HG03045 (cell line): Measurements from ENCODE around the gene RFC2.
A peak's percentile ranks its signal among the peaks of the same experiment; 100 is the strongest.
"Not testable (repeated sequence)": the region's sequence is repeated elsewhere in the genome, so short reads cannot be mapped to it uniquely, and the experiment has no call there.

Experiments used
- ATAC-seq: cut with Tn5 transposase; IDR thresholded peaks from one replicate; pipeline ENCODE4 v1.9.1; 2021; ENCODE audit warnings: mild to moderate bottlenecking, moderate library complexity; ENCODE audit not compliant: unreplicated experiment

The RFC2 gene

DNA sequence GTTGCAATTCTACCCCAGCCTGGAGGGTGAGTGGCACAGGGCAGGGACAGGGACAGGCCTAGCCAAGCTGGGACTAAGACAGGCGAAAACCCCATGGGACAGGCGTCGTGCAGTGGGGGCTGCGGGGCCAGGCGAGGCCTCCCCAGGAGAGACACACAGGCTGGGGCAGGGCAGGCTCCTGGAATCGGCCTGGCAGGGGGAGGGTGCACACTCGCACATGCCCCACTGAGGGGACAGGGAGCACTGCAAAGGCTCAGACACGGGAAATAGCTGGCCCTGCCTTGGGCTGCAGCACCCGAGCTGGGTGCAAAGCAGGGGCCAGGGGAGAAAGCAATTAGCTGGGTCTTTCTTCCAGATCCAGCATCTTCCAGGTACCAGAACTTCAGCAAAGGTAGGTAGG lies 34.0 kb downstream of the RFC2 start:
- no peak for ATAC-seq

DNA sequence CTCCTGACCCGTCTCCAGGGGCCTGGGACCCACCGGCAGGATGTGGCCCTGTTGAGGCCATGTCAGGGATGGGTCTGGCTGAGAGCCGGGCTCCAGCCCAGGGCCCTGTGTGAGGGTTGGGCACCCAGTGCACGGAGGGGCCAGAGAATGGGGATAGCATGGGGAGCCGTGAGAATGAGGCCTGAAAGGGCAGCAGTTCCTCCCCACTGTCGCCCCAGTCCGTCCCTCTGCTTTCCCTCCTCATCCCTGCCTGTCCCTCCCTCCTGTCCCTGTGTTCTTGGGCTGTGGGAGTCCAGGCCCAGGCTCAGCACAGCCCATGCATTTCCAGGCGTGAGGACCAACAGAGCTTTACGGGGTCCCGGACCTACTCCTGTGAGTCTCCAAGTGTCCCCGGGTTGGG lies 34.8 kb downstream of the RFC2 start:
- ATAC-seq = no peak

DNA sequence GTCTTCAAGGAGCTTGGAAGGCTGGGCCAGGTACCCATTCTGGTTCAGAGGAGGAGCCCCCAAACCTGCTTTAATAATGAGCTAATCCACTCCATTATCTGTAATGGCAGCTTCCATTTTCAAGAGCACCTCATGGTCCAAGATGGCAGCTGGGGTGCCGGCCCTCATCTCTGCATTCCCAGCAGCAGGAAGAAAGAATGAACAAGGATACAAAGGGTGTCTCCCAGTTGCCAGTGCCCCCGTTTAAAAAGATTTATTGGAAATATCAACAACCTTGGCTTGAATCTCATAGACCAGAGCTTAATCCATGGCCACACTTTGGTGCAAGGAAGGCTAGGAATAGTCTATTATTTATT lies 35.9 kb downstream of the RFC2 start:
- no peak for ATAC-seq

DNA sequence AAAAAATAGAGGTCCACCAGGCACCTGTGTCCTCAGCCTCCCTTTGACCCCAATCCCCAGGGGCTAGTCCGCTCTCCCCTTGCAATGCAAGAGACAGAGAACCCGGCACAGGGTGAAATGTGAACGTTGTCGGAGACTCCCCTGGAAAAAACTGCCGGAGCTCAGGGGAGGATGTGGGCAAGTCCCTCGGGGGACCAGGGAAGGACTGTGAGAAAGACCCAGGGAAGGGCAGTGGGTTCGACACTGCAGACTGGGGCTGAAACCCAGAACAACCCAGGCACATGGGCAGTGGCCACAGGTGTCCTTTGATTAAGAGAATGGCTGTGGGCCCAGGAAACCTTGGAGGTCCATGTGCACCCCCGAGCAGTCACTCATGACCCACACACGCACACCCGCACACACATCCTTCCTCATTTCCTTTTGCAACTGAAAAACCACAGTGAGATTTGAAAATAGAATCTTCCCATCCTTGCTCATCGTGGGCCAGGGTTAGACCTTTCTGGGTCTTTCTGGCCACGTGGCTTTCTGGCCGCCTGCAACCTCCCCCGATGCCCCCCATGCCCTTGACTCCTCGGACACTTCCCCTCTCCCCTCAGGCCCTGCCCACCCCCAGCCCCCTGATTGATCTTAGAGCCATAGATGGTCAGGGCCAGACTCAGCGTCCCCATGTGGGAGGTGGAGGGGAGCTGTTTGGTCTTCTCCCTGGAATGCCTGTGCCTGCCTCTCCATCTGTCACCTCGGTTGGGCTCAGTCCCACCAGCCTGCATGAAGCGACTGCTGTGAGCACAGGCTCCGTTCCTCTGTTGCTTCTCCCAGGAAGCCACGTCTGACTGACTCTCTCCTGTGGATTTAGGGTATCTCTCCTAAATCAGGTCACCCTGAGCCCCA lies 36.5 kb downstream of the RFC2 start:
- no peak for ATAC-seq

DNA sequence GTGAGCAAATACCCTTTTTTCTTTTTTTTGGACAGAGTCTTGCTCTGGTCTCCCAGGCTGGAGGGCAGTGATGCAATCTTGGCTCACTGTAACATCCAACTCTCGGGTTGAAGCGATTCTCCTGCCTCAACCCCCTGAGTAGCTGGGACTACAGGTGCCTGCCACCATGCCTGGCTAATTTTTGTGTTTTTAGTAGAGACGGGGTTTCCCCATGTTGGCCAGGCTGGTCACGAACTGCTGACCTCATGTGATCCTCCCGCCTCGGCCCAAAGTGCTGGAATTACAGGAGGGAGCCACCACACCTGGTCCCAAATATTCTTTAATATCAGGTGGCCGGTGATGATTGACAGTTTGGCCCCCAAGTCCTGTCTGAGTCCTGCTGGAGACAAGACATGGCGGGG lies 37.8 kb downstream of the RFC2 start:
- no peak for ATAC-seq

DNA sequence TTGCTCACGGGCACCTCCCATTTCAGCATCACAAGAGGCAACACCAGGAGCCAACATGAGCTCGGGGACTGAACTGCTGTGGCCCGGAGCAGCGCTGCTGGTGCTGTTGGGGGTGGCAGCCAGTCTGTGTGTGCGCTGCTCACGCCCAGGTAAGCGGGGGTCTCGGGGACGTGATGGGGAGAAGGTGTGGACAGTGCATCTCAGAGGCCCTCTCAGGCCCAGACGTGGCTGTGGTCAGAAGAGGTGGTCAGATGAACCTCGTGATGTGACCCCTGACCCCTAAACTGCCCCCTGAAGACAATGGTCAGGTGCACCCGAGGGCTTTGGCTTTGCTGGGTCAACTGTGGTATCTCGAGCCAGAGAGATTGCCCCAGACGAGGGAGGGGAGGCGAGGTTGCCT lies 38.3 kb downstream of the RFC2 start:
- no peak for ATAC-seq

DNA sequence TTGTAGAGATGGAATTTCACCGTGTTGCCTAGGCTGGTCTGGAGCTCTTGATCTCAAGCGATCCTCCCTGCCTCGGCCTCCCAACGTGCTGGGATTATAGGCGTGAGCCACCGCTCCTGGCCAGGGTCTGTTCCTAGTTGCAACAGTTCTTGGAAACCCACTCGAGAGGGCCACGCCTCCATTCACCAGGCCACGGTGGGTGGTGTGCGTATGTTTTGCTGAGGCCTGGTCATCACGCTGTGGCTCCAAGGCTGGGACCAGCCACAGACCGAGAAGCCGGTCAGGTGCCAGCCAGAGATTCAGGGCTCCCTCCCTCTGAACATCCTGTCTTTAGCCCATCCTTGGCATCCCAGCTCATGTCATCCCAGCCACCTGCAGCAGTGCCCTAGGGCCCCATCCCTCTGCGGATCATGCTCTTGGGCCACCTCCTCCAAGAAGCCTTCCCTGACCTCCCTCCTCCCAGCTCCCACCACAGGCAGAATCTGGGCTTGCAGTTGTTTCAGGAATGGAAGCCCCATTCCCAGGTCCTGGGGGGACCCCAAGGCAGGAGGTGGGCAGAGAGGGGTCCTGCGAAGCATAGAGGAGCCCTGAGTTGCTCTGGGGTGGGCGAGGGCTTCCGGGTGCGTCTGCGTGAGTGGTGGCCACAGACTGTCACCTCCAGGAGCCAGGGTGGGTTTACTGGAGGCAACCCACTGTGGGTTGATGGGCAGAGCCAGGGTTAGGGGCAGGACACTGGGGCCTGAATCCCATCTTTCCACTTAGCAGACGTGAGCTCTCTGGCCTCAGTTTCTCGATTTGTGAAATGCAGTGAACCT lies 39.2 kb downstream of the RFC2 start:
- ATAC-seq = no peak

DNA sequence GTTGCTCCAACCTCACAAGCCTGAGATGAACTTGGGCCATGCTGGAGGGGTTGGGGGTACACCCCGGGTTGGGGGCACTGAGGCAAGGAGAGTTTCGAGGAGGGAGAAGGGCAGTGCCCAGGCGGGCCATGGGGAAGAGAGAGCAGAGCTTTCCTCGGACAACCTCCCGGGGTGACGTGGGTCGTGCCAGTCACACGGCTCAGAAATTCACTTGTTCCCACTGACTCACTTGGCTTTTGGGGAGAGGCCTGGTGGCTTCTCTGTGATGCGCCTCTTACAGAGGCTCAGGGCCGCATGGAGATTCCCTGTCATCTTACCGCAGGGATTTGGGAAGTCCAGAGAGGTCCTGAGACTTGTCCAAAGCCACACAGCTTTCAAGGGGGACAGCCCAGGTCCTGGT lies 41.5 kb downstream of the RFC2 start:
- no peak for ATAC-seq

DNA sequence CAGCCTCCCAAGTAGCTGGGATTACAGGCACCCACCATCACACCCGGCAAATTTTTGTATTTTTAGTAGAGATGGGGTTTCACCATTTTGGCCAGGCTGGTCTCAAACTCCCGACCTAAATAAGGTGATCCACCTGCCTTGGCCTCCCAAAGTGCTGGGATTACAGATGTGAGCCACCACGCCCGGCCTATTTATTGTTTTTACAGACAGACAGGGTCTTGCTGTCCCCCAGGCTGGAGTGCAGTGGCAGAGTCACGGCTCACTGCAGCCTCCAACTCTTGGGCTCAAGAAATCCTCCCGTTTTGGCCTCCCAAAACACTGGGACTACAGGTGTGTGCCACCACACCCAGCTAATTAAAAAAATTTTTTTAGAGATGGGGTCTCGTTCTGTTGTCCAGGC lies 46.0 kb downstream of the RFC2 start:
- not testable (repeated sequence) for ATAC-seq

DNA sequence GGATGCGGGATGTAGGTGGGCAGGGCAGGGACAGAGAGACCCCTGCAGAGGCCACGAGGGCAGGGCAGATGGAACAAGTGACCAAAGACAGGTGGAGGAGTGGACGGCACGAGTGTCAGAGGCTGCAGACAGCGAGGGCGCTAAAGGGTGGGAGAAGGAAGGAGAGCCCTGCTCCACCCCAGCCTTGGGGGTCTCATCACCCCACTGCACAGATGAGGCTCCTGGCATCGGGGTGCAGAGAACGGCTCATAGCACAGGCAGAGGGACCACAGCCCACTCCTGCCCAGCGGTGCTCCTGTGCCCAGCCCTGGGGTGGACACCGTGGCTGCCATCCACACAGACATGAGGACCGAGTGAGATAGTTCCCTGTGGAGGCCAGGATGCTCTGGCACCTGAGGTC lies 46.6 kb downstream of the RFC2 start:
- ATAC-seq = no peak

DNA sequence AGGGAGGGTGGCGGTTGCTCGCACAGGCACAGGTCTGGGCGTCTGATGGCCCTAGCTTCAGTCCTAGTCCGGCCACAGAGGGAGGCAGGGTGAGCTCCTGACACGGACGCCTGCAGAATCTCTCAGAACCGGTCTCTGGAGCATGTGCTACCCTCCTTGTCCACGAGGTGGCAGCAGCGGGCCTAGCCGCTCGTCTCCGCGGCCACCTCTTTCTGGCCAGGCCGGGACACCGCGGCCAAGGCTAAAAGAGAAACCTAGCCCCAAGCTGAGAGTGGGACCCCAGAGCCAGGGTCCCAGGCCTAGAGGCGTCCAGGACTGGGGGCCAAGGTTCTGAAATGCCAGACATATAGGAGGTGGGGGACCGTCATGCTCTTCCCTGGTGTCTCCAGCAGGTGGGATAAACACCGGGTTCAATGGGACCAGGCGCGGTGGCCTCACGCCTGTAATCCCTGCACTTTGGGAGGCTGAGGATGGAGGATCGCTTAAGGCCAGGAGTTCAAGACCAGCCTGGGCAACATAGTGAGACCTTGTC lies 47.5 kb downstream of the RFC2 start:
- peak; percentile 44 for ATAC-seq

DNA sequence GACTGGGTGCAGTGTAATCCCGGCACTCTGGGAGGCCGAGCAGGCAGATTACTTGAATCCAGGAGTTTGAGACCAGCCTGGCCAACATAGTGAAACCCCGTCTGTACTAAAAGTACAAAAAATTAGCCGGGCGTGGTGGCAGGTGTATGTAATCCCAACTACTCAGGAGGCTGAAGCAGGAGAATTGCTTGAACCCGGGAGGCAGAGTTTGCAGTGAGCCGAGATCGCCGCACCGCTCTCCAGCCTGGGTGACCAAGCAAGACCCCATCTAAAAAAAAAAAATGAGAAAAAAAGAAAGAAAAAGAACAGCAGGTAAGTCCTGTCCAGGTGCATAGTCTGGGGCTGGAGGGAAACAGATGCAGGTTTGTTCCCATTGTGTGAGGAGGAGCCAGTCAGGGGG lies 48.1 kb downstream of the RFC2 start:
- ATAC-seq = not testable (repeated sequence)

DNA sequence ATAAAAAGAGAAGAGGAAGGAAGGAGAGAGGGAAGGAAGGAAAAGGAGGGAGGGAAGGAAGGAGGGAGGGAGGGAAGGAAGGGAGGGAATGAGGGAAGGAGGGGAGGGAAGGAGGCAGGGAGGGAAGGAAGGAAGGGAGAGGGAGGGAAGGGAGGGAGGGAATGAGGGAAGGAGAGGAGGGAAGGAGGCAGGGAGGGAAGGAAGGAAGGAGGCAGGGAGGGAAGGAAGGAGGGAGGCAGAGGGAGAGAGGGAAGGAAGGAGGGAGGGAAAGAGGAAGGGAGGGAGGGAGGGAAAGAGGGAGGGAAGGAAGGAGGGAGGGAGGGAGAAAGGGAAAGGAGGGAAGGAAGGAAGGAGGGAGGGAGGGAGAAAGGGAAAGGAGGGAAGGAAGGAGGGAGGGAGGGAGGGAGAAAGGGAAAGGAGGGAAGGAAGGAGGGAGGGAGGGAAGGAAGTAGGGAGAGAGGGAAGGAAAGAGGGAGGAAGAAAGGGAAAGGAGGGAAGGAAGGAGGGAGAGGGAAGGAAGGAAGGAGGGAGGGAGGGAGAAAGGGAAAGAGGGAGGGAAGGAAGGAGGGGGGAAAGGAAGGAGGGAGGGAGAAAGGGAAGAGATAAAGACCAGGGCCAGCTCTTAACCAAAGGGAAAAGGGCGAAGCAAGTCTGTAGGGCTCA lies 50.1 kb downstream of the RFC2 start:
- ATAC-seq = no peak

DNA sequence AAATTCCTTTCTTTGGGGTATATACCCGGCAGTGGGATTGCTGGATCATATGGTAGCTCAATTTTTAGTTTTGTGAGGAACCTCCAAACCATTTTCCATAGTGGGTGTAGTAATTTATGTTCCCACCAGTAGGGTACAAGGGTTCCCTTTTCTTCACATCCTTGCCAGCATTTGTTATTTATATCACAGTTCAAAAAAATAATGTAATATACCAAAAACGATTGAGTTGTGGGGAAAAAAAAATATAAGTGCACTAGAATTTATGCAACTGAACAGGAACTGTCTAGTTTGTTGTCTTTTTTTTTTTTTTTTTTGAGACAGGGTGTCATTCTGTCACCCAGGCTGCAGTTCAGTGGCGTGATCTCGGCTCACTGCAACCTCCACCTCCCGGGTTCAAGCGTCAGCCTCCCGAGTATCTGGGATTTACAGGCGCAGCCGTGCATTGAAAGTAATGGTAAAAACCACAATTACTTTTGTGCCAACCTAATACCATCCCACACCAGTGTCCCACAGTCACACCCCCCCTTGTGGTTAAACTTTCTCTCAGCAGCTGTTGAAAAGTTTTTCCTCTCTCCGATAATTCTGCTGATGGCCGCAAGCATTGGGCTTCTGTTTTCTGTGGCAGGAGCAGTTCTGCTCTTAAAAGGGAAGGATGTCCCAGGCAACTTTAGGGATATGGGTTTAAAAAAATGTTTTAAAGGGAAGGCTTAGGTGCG lies 51.2 kb downstream of the RFC2 start:
- ATAC-seq = no peak

DNA sequence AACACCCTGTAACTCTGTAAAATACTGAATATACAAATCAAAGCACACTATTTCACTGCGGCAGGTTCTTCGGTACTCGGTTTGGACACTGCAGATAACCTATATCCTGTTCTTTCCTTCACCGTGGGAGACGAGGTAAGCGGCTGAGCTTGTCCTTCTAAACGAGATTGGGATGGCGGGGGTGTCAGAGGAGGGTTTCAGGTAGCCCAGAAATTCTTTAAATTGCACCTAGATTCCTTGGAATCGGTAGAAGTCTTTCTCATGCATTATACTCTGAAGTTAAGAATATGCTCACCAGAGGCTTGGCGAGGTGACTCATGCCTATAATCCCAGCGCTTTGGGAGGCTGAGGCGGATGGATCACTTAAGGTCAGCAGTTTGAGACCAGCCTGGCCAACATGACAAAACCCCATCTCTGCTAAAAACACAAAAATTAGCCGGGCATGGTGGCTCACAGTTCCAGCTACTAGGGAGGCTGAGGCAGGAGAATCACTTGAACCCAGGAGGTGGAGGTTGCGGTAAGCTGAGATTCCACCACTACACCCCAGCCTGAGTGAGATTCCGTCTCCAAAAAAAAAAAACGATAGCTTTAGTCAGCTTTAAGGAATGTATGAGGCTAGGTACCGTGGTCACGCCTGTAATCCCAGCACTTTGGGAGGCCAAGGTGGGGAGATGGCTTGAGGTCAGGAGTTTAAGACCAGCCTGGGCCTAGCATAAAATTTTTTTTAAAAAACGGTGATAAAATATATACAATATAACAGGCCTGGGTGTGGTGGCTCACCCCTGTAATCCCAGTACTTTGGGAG lies 54.4 kb downstream of the RFC2 start:
- ATAC-seq = no peak

DNA sequence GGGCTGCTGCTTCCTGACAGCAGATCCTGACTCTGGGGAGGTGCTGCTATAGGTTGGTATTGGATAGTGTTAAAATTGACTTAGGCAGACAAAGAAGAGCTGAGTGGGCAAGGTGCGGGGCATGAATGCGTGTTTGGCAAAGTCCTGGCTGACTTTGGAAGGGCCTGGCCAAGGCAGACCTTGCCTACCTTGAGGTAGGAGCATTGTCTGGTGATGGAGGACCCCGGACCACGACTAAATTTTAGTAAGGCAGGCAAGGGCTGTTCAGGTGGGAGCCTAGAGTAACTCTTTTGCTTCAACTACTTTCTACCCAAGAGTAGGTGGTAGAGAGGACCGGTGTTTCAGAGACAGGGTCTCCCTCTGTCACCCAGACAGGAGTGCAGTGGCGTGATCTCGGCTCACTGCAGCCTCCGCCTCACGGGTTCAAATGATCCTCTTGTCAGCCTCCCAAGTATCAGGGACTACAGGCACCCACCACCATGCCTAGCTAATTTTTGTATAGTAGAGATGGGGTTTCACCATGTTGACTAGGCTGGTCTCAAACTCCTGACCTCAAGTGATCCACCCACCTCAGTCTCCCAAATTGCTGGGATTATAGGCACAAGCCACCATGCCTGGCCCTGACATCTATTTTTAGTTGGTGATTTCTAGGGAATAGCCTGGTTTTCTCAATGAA lies 56.6 kb downstream of the RFC2 start:
- ATAC-seq = no peak

DNA sequence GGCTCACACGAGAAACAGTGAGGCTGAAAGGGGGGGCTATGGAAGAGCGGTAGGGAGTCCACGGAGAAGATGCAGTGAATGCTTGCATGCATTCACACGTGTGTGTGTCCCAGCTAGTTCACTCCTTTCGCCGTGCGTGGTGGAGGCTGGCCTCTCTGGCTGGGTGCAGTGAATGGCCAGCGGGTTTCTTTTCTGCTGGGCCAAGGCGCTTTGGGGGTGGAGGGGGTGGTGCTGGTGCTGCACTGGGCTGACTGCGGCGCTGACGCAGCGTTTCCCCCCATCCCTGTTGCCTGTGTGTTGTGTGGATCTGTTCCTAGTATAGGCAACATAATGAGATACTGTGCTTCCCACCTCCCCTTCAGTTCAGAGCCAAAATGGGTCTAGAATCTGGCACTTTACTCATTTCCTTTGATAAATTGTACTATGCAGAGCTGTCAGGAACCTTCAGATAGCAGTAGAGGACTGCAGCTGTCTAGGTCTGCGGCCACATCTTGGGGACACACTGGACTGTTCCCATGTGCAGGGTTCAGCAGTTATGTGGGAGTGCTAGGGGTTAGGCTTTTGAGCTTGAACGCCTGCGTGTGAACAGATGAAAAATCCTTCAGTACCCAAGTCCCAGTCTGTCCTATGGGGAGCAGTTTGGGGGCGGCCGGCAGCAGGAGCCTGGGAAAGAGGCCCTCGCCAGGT lies 58.1 kb downstream of the RFC2 start:
- ATAC-seq = not testable (repeated sequence)

DNA sequence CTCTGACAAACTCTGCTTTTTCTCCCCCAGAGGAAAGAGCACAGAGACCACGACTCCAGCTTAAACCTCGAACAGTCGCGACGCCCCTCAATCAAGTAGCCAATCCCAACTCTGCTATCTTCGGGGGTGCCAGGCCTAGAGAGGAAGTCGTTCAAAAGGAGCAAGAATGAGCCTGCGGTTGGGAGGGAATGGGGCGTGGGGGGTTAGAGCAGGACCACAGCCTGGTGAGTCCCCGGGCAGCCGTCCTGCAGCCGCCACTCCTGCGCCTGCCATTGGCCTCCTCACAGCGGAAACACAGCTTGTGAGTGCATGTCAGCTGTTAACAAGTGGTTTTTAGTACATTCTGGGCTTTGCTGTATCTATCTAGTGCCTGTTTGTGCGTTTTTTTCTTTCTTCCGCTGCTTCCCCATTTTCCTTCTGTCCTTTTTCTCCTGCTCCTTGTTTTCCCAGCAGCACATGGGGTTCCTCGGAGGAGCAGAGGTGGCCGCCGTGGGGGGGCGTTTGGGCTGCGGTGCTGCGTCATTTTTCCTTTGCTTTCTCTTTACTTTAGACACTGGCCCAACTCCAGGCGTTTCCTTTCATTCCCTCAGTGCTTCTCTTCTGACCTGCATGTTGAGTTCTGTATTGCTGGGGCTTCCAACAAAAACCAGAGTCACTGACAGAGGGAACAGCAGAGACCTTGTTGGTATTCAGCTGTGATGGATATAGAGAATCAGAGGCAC lies 58.9 kb downstream of the RFC2 start:
- ATAC-seq = not testable (repeated sequence)
